ENCODE measurements around the gene MYO5C. TPM values are rescaled to one million over a fixed set of nuclear protein-coding genes. Genes with fewer than 3 reads are reported as not detected.

MYO5C gene
- total RNA-seq, 1 experiment from 2014 or later = 48.1 TPM

- TF ChIP-seq, protein P1, sequence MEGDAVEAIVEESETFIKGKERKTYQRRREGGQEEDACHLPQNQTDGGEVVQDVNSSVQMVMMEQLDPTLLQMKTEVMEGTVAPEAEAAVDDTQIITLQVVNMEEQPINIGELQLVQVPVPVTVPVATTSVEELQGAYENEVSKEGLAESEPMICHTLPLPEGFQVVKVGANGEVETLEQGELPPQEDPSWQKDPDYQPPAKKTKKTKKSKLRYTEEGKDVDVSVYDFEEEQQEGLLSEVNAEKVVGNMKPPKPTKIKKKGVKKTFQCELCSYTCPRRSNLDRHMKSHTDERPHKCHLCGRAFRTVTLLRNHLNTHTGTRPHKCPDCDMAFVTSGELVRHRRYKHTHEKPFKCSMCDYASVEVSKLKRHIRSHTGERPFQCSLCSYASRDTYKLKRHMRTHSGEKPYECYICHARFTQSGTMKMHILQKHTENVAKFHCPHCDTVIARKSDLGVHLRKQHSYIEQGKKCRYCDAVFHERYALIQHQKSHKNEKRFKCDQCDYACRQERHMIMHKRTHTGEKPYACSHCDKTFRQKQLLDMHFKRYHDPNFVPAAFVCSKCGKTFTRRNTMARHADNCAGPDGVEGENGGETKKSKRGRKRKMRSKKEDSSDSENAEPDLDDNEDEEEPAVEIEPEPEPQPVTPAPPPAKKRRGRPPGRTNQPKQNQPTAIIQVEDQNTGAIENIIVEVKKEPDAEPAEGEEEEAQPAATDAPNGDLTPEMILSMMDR (IDR thresholded peaks at IDR 0.05; ENCODE audit: unreplicated experiment) = no peak
- CTCF ChIA-PET = no interaction called here
- H3K4me3 Mint-ChIP-seq (ENCODE audit: low read depth, unreplicated experiment) = no peak overlapping the region
- no peak overlapping the region for H3K27ac Mint-ChIP-seq (ENCODE audit: unreplicated experiment)
- peaks cover 13% of the 10 kb centered on the region for H3K36me3 Mint-ChIP-seq (ENCODE audit: insufficient read depth, unreplicated experiment)
- no TSS peak for BruUV-seq (replicated peaks)
- DNase-seq = no peak
- no peaks in the 10 kb centered on the region for H3K9me3 Mint-ChIP-seq (ENCODE audit: low read depth, unreplicated experiment)
- intact Hi-C loops (cut with micrococcal nuclease; ENCODE audit: unreplicated experiment) = no loop called here
- H3K27me3 Mint-ChIP-seq (ENCODE audit: unreplicated experiment) = no peaks in the 10 kb centered on the region
- H3K4me1 Mint-ChIP-seq (ENCODE audit: low read depth, unreplicated experiment) = no peaks in the 10 kb centered on the region
Observed at GRCh38 chr15:52154896-52155865, 140.4 kb downstream of the MYO5C start.

DNA sequence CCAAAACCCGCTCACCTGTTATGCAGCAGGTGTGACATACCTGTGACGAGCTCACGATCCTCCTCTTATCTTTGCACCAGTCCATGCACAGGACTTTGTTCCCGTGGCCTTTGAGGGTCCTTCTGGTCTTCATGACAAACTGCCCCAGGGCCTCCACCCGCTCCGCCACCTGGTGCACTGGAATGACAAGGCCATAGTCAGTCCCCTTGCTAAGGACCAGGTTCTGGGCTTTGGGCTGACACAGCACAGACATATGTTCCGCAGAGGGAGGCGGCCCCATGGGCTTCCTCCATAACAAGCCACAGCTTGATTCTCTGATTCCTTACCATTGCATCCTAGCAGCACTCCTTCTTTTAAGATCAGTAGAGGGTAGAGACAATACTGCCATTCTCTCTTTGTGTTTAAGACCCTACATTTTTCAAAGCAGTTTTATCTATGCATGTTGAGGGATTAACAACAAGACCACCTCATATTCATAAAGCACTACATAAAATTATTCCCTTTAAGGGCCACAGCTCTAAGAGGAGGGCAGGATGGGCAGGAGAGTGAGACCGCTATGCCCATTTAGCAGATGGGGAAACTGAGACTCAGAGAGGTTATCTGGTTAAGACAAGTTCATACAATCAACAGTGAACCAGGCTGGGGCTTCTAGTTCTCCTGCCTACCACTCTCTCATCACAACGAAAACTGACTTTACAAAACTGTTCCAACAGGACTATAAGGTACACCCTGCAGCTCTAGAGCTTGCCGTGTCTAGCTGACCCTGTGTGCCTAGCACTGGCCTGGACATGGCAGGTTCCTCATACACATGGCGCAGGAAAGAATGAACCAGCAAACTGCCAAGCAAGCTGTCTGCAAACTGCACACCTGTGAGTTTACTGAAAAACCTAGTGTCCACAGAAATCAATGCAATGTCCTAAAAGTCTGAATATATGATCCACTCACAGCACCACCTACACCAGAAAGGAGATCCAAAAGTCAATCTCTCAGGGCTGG, 141.4 kb downstream of the MYO5C start:
- TF ChIP-seq, protein P1 (IDR thresholded peaks at IDR 0.05; ENCODE audit: unreplicated experiment) = no peak
- no peak for DNase-seq
- no peaks in the 10 kb centered on the region for H3K9me3 Mint-ChIP-seq (ENCODE audit: low read depth, unreplicated experiment)
- intact Hi-C loops (cut with micrococcal nuclease; ENCODE audit: unreplicated experiment) = no loop called here
- no peaks in the 10 kb centered on the region for H3K4me1 Mint-ChIP-seq (ENCODE audit: low read depth, unreplicated experiment)
- no peak overlapping the region for H3K4me3 Mint-ChIP-seq (ENCODE audit: low read depth, unreplicated experiment)
- no TSS peak for BruUV-seq (replicated peaks)
- peaks cover 13% of the 10 kb centered on the region for H3K36me3 Mint-ChIP-seq (ENCODE audit: insufficient read depth, unreplicated experiment)
- H3K27me3 Mint-ChIP-seq (ENCODE audit: unreplicated experiment) = no peaks in the 10 kb centered on the region
- CTCF ChIA-PET = no interaction called here
- H3K27ac Mint-ChIP-seq (ENCODE audit: unreplicated experiment) = no peak overlapping the region

GRCh38 chr15:52151353-52151752, 144.3 kb downstream of the MYO5C start:
- Mint-ChIP-seq H3K27ac (ENCODE audit: unreplicated experiment) (no peak overlapping the region), H3K36me3 (ENCODE audit: insufficient read depth, unreplicated experiment) (peaks cover 18% of the 10 kb centered on the region)
- CTCF ChIA-PET = no interaction called here

DNA sequence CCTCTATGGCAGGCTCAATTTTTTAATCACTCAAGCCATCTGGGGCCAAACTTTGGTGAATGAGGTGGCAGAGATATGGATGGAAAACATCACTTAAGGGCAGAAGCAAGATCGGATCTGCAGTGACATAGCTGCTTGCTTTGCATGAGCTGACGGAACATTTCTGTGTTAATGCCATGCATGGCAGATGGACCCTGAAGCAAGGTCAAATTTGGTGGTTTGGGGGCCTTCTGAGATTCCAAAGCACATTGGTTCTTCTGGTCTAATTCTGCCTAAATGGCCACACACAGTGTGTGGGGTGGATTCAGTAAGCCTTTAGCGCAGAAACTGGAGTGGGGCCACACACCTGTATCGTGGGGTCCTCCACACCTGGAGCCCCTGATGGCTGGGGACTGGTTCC, 144.7 kb downstream of the MYO5C start:
- H3K9me3 Mint-ChIP-seq (ENCODE audit: low read depth, unreplicated experiment) = no peaks in the 10 kb centered on the region
- H3K4me3 Mint-ChIP-seq (ENCODE audit: low read depth, unreplicated experiment) = no peak overlapping the region
- CTCF ChIA-PET = no interaction called here
- H3K4me1 Mint-ChIP-seq (ENCODE audit: low read depth, unreplicated experiment) = no peaks in the 10 kb centered on the region
- H3K27me3 Mint-ChIP-seq (ENCODE audit: unreplicated experiment) = no peaks in the 10 kb centered on the region
- no peak for DNase-seq
- TF ChIP-seq, protein P1 (IDR thresholded peaks at IDR 0.05; ENCODE audit: unreplicated experiment) = no peak
- H3K36me3 Mint-ChIP-seq (ENCODE audit: insufficient read depth, unreplicated experiment) = peaks cover 20% of the 10 kb centered on the region
- no TSS peak for BruUV-seq (replicated peaks)
- intact Hi-C loops (cut with micrococcal nuclease; ENCODE audit: unreplicated experiment) = no loop called here
- H3K27ac Mint-ChIP-seq (ENCODE audit: unreplicated experiment) = no peak overlapping the region

More at GRCh38 chr15:52151353-52151752, 144.3 kb downstream of the MYO5C start:
- Mint-ChIP-seq H3K4me1 (ENCODE audit: low read depth, unreplicated experiment) (no peaks in the 10 kb centered on the region), H3K4me3 (ENCODE audit: low read depth, unreplicated experiment) (no peak overlapping the region), H3K9me3 (ENCODE audit: low read depth, unreplicated experiment) (no peaks in the 10 kb centered on the region), H3K27me3 (ENCODE audit: unreplicated experiment) (no peaks in the 10 kb centered on the region)
- intact Hi-C loops (cut with micrococcal nuclease; ENCODE audit: unreplicated experiment) = no loop called here
- DNase-seq = no peak
- no TSS peak for BruUV-seq (replicated peaks)
- TF ChIP-seq, protein P1 (IDR thresholded peaks at IDR 0.05; ENCODE audit: unreplicated experiment) = no peak

All from Calu3 (cell line).